Endodermal cell (in vitro differentiated cells): ENCODE results near the gene CPE. TPM values are rescaled to one million over a fixed set of nuclear protein-coding genes. Genes with fewer than 3 reads are reported as not detected.
"Not testable (repeated sequence)": the region's sequence is repeated elsewhere in the genome, so short reads cannot be mapped to it uniquely, and the experiment has no call there.

ENCODE experiments used
- DNase-seq: peaks from one replicate; pipeline ENCODE4 v3.0.0-alpha.2; 2017
- H3K27ac ChIP-seq: 2 replicates; pipeline ENCODE4 v1.5.1; 2013; ENCODE audit warnings: mild to moderate bottlenecking, low read depth, low read length, moderate library complexity
- H3K27me3 ChIP-seq: 2 replicates; pipeline ENCODE4 v1.6.1; 2013; ENCODE audit warnings: mild to moderate bottlenecking, low read length, moderate library complexity; ENCODE audit not compliant: insufficient read depth, control insufficient read depth, poor library complexity, severe bottlenecking
- H3K36me3 ChIP-seq: 2 replicates; pipeline ENCODE4 v1.7.0; 2013; ENCODE audit warnings: mild to moderate bottlenecking, low read length, moderate library complexity; ENCODE audit not compliant: control insufficient read depth, insufficient read depth
- H3K4me1 ChIP-seq: one replicate; pipeline ENCODE4 v1.7.0; 2013; ENCODE audit warnings: low read length; ENCODE audit not compliant: control insufficient read depth, insufficient read depth
- H3K4me3 ChIP-seq: 2 replicates; pipeline ENCODE4 v1.5.1; 2013; ENCODE audit warnings: mild to moderate bottlenecking, low read length, moderate library complexity
- H3K9ac ChIP-seq: 2 replicates; pipeline ENCODE4 v1.6.1; 2013; ENCODE audit warnings: mild to moderate bottlenecking, low read length, moderate library complexity; ENCODE audit not compliant: poor library complexity, severe bottlenecking; ENCODE audit errors: extremely low read depth
- H3K9me3 ChIP-seq: 2 replicates; pipeline ENCODE4 v1.6.1; 2013; ENCODE audit warnings: mild to moderate bottlenecking, low read length, moderate library complexity; ENCODE audit not compliant: control insufficient read depth
- H3K27ac Mint-ChIP-seq: 2 replicates; pipeline ENCODE4 v1.8.0; 2020; ENCODE audit warnings: mixed read lengths
- H3K27me3 Mint-ChIP-seq: 2 replicates; pipeline ENCODE4 v1.8.0; 2021; ENCODE audit warnings: mild to moderate bottlenecking, mixed read lengths; ENCODE audit not compliant: insufficient read depth
- H3K36me3 Mint-ChIP-seq: 2 replicates; pipeline ENCODE4 v1.8.0; 2020; ENCODE audit warnings: low read depth, mixed read lengths
- H3K4me1 Mint-ChIP-seq: 2 replicates; pipeline ENCODE4 v1.8.0; 2020; ENCODE audit warnings: mixed read lengths
- H3K4me3 Mint-ChIP-seq: 2 replicates; pipeline ENCODE4 v1.8.0; 2020; ENCODE audit warnings: mild to moderate bottlenecking, moderate library complexity, mixed read lengths
- H3K9me3 Mint-ChIP-seq: 2 replicates; pipeline ENCODE4 v1.8.0; 2020; ENCODE audit warnings: mild to moderate bottlenecking, mixed read lengths
- WGBS, 2 experiments: methylation state at CpG; one replicate each; pipeline versions ENCODE4 v1.1.5 to v1.1.7; 2013; ENCODE audit warnings: missing lambda C conversion rate in 2 of 2, mixed read lengths in 1 of 2; ENCODE audit not compliant: insufficient coverage in 1 of 2, insufficient read length in 1 of 2; 5-methylcytosine and 5-hydroxymethylcytosine counted together
- total RNA-seq, 2 donors: library from RNA; stranded (reverse); fragmentation: NEBNext Ultra II Directional in 1 of 2; extraction: Animal tissue kit (Norgen Biotek cat#: 25700) in 1 of 2; gene quantifications; 2 replicates in 1 of 2; 3 replicates in 1 of 2; pipeline ENCODE4 v1.2.1, GENCODE V29; 2021
- TF ChIP-seq, protein P1 (sequence below): fragments of 200-600 bp; sonication (generic); conservative IDR thresholded peaks from 2 replicates; pipeline ENCODE4 v1.5.0; 2021; ENCODE audit warnings: antibody characterized with exemption, mild to moderate bottlenecking

CPE gene
- total RNA-seq, 2 donors from 2014 or later: 237 to 298 TPM

DNA sequence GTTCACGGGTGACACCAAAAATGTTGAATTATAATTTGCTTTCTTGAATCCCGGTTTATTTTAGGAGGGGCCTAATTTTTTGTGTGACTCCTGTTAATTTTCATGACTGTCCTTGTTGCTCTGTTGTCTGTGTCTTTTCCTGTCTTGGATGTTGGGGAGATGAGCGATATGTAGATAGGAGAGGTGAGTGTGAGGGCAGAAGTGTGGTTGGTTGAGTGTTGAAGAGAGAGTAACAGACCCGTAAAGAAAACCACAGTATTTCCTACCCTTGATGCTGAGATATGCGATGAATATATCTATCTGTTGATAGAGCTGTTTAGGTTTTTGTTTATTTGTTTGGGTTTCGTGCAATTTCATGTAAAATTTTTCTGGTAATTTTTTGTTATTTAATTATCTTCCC lies 70.5 kb downstream of the CPE start:
- Mint-ChIP-seq H3K27ac (no peak overlapping the region), H3K4me1 (peaks cover 6% of the 10 kb centered on the region), H3K36me3 (peaks cover 21% of the 10 kb centered on the region), H3K27me3 (no peaks in the 10 kb centered on the region), H3K9me3 (no peaks in the 10 kb centered on the region), H3K4me3 (no peak overlapping the region)
- TF ChIP-seq, protein P1, sequence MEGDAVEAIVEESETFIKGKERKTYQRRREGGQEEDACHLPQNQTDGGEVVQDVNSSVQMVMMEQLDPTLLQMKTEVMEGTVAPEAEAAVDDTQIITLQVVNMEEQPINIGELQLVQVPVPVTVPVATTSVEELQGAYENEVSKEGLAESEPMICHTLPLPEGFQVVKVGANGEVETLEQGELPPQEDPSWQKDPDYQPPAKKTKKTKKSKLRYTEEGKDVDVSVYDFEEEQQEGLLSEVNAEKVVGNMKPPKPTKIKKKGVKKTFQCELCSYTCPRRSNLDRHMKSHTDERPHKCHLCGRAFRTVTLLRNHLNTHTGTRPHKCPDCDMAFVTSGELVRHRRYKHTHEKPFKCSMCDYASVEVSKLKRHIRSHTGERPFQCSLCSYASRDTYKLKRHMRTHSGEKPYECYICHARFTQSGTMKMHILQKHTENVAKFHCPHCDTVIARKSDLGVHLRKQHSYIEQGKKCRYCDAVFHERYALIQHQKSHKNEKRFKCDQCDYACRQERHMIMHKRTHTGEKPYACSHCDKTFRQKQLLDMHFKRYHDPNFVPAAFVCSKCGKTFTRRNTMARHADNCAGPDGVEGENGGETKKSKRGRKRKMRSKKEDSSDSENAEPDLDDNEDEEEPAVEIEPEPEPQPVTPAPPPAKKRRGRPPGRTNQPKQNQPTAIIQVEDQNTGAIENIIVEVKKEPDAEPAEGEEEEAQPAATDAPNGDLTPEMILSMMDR: no peak
- Histone ChIP-seq H3K9ac (no peak overlapping the region), H3K9me3 (no peaks in the 10 kb centered on the region), H3K4me3 (no peak overlapping the region), H3K27me3 (no peaks in the 10 kb centered on the region), H3K27ac (no peak overlapping the region), H3K4me1 (no peaks in the 10 kb centered on the region), H3K36me3 (peaks cover 5% of the 10 kb centered on the region)
- WGBS, 2 experiments: 96 to 100% methylated on average over 2 to 6 of the region's 6 CpGs
- DNase-seq: no peak

DNA sequence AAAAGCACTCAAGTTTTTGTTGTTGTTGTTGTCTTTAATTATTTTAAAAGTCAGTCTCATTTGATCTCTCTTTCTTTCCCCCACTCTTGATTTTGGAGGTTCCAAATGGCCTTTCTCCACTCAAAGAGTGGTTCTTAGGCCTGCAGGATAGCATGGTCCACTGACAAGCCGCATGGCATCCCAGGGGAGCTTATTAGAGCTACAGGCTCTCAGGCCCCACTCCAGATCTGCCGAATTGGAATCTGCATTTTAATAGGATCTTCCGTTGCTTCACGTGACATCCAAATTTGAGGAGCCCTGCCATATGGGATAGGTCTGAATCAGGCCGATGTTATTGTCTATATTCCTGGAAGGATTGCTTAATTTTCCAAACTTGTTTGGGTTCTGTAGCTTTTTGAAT lies 72.1 kb downstream of the CPE start:
- WGBS, 2 experiments: 94 to 100% methylated on average over 1 to 5 of the region's 5 CpGs
- no peak overlapping the region for H3K27ac Mint-ChIP-seq
- H3K36me3 ChIP-seq: peaks cover 5% of the 10 kb centered on the region
- H3K9me3 Mint-ChIP-seq: no peaks in the 10 kb centered on the region
- no peak overlapping the region for H3K9ac ChIP-seq
- no peaks in the 10 kb centered on the region for H3K27me3 Mint-ChIP-seq
- H3K36me3 Mint-ChIP-seq: peaks cover 24% of the 10 kb centered on the region
- H3K4me3 Mint-ChIP-seq: no peak overlapping the region
- no peak overlapping the region for H3K4me3 ChIP-seq
- TF ChIP-seq, protein P1: no peak
- peaks cover 13% of the 10 kb centered on the region for H3K4me1 Mint-ChIP-seq
- no peaks in the 10 kb centered on the region for H3K9me3 ChIP-seq
- DNase-seq: no peak
- no peaks in the 10 kb centered on the region for H3K27me3 ChIP-seq
- H3K27ac ChIP-seq: no peak overlapping the region
- H3K4me1 ChIP-seq: peaks cover 5% of the 10 kb centered on the region

DNA sequence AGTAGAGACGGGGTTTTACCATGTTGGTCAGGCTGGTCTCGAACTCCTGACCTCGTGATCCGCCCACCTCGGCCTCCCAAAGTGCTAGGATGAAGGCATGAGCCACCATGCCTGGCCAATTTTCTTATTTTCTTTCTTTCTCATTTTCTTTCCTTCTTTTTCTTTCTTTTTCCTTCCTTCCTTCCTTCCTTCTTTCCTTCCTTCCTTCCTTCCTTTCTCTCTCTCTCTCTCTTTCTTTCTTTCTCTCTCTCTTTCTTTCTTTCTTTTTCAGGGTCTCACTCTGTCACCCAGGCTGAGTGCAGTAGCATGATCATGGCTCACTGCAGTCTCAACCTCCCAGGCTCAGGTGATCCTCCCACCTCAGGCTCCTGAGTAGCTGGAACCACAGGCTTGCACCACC lies 74.3 kb downstream of the CPE start:
- not testable (repeated sequence) for H3K4me3 Mint-ChIP-seq, H3K27me3 Mint-ChIP-seq, H3K4me3 ChIP-seq, H3K4me1 ChIP-seq, DNase-seq, H3K9ac ChIP-seq, H3K27me3 ChIP-seq, H3K9me3 ChIP-seq, H3K27ac Mint-ChIP-seq, H3K9me3 Mint-ChIP-seq, H3K27ac ChIP-seq
- 76 to 91% methylated on average over 5 of the region's 5 CpGs for WGBS, 2 experiments
- Mint-ChIP-seq H3K36me3 (peaks cover 21% of the 10 kb centered on the region), H3K4me1 (peaks cover 19% of the 10 kb centered on the region)
- H3K36me3 ChIP-seq: peaks cover 18% of the 10 kb centered on the region

DNA sequence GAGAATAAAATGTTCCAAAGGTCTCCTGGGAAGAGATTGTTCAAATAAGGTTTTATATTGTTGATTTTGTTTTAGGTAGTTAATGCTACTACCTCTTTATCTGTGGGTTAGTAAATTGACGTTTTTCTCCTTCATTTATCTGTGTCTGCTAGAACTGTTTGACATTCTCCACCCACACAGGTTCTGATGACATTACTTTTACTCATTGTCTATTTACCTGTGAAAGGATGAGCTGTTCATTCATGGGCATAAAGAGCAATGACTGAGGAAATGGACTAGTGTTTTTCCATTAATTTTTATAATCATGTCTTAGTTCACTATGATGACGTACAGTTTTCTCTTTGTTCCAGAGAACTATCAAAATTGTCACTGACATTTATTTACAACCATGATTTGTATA lies 75.6 kb downstream of the CPE start:
- Histone ChIP-seq H3K9ac (no peak overlapping the region), H3K27ac (no peak overlapping the region), H3K9me3 (no peaks in the 10 kb centered on the region), H3K4me3 (peak overlapping the region; percentile 12), H3K36me3 (peaks cover 18% of the 10 kb centered on the region), H3K27me3 (no peaks in the 10 kb centered on the region), H3K4me1 (peaks cover 7% of the 10 kb centered on the region)
- WGBS, 2 experiments: 92 to 100% methylated on average over 1 of the region's 2 CpGs
- no peak overlapping the region for H3K4me3 Mint-ChIP-seq
- H3K4me1 Mint-ChIP-seq: peaks cover 25% of the 10 kb centered on the region
- no peak for DNase-seq
- H3K9me3 Mint-ChIP-seq: no peaks in the 10 kb centered on the region
- TF ChIP-seq, protein P1: no peak
- H3K27ac Mint-ChIP-seq: no peak overlapping the region
- H3K27me3 Mint-ChIP-seq: no peaks in the 10 kb centered on the region
- peaks cover 21% of the 10 kb centered on the region for H3K36me3 Mint-ChIP-seq
